ENCODE data around the gene C1QC. TPM values are rescaled to one million over a fixed set of nuclear protein-coding genes. Genes with fewer than 3 reads are reported as not detected.

Gene C1QC
- total RNA-seq, 1 experiment from 2014 or later = 0.59 TPM

- Histone ChIP-seq H4K20me1 (ENCODE audit: insufficient read depth) (no peaks in the 10 kb centered on the region), H3K4me3 (replicated peaks in 1 of 2; ENCODE audit: low read depth in 1 of 2, low read length in 2 of 2) (no peak overlapping the region), H3K4me2 (ENCODE audit: low read length) (no peak overlapping the region), H3K9me2 (ENCODE audit: insufficient read depth) (no peaks in the 10 kb centered on the region), H3K27ac (ENCODE audit: low read depth, low read length) (no peak overlapping the region), H3K79me2 (ENCODE audit: insufficient read depth, low read length) (no peaks in the 10 kb centered on the region), H3K9me3 (ENCODE audit: control insufficient read depth in 1 of 2, insufficient read depth in 1 of 2, low read depth in 1 of 2, low read length in 2 of 2) (no peaks in the 10 kb centered on the region), H3K36me3 (ENCODE audit: control insufficient read depth in 1 of 2, insufficient read depth in 2 of 2, low read length in 2 of 2) (no peaks in the 10 kb centered on the region), H2AFZ (ENCODE audit: low read depth, low read length, poor library complexity, severe bottlenecking) (no peak overlapping the region), H3K27me3 (ENCODE audit: insufficient read depth, low read length) (peaks cover 3% of the 10 kb centered on the region; the same call in 1 of the 2 replicates), H3K9ac (ENCODE audit: low read length) (no peak overlapping the region), H3K4me1 (ENCODE audit: control insufficient read depth in 1 of 2, insufficient read depth in 2 of 2, low read length in 2 of 2) (peaks cover 5 to 7% of the 10 kb centered on the region in 2 experiments)
- ChIA-PET CTCF (no interaction called here), RAD21 (ENCODE audit: low non-redundant PET in 1 of 2, low total read pairs in 2 of 2, uncharacterized antibody in 2 of 2, unreplicated experiment in 2 of 2) (no interaction called here), POLR2A (no interaction called here)
- intact Hi-C loops (cut with micrococcal nuclease) = no loop called here
- DNase-seq (ENCODE audit: low read depth, low spot score) (no peak), ATAC-seq (no peak)
- no TSS peak for BruUV-seq (replicated peaks)
- TF ChIP-seq CBX3 (IDR thresholded peaks at IDR 0.05; ENCODE audit: low read depth) (no peak), JUND (IDR thresholded peaks at IDR 0.05) (no peak), EZH2 (IDR thresholded peaks at IDR 0.05) (no peak), SIN3A (IDR thresholded peaks at IDR 0.05; ENCODE audit: low read depth) (no peak), POLR2AphosphoS5 (IDR thresholded peaks at IDR 0.05; ENCODE audit: low read depth, low read length) (no peak), EZH2phosphoT487 (IDR thresholded peaks at IDR 0.05; ENCODE audit: borderline replicate concordance) (no peak), ELF1 (IDR thresholded peaks at IDR 0.05; ENCODE audit: borderline replicate concordance, low read depth) (no peak), ZNF274 (IDR thresholded peaks at IDR 0.05; ENCODE audit: low read depth, low read length) (no peak)
- TF ChIP-seq, protein P1, sequence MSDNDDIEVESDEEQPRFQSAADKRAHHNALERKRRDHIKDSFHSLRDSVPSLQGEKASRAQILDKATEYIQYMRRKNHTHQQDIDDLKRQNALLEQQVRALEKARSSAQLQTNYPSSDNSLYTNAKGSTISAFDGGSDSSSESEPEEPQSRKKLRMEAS (IDR thresholded peaks at IDR 0.05) = no peak
Measured at GRCh38 chr1:22597996-22598395, 45.4 kb upstream of the C1QC start.

GRCh38 chr1:22598736-22599135 is 44.7 kb upstream of the C1QC start:
- H3K36me3 ChIP-seq (ENCODE audit: control insufficient read depth in 1 of 2, insufficient read depth in 2 of 2, low read length in 2 of 2) = no peaks in the 10 kb centered on the region
- ATAC-seq (no peak), DNase-seq (ENCODE audit: low read depth, low spot score) (no peak)
- no peak overlapping the region for H3K27ac ChIP-seq (ENCODE audit: low read depth, low read length)
- H3K9me3 ChIP-seq (ENCODE audit: control insufficient read depth in 1 of 2, insufficient read depth in 1 of 2, low read depth in 1 of 2, low read length in 2 of 2) = no peaks in the 10 kb centered on the region
- RAD21 ChIA-PET (ENCODE audit: low non-redundant PET in 1 of 2, low total read pairs in 2 of 2, uncharacterized antibody in 2 of 2, unreplicated experiment in 2 of 2) = no interaction called here
- POLR2A ChIA-PET = no interaction called here
- no peak for TF ChIP-seq ZFX (IDR thresholded peaks at IDR 0.05)
- H3K79me2 ChIP-seq (ENCODE audit: insufficient read depth, low read length) = no peaks in the 10 kb centered on the region
- H3K9ac ChIP-seq (ENCODE audit: low read length) = no peak overlapping the region
- no peak overlapping the region for H3K4me2 ChIP-seq (ENCODE audit: low read length)
- CTCF ChIA-PET = no interaction called here
- intact Hi-C loops (cut with micrococcal nuclease) = no loop called here
- BruUV-seq (replicated peaks) = no TSS peak
- H3K4me3 ChIP-seq (replicated peaks in 1 of 2; ENCODE audit: low read depth in 1 of 2, low read length in 2 of 2) = no peak overlapping the region
- peaks cover 8% of the 10 kb centered on the region; the same call in 1 of the 2 replicates for H3K27me3 ChIP-seq (ENCODE audit: insufficient read depth, low read length)
- H2AFZ ChIP-seq (ENCODE audit: low read depth, low read length, poor library complexity, severe bottlenecking) = no peak overlapping the region
- no peaks in the 10 kb centered on the region for H4K20me1 ChIP-seq (ENCODE audit: insufficient read depth)
- no peaks in the 10 kb centered on the region for H3K4me1 ChIP-seq (ENCODE audit: control insufficient read depth in 1 of 2, insufficient read depth in 2 of 2, low read length in 2 of 2)
- no peaks in the 10 kb centered on the region for H3K9me2 ChIP-seq (ENCODE audit: insufficient read depth)
